MM.1S (cell line): Measurements from ENCODE around the gene RBM18.

Source experiments
- DNase-seq: peaks from one replicate; pipeline ENCODE4 v3.0.0-alpha.2; 2015
- H2AFZ ChIP-seq: fragments of 300-600 bp; sonication (generic); 2 replicates; pipeline ENCODE4 v1.6.0; 2016; ENCODE audit warnings: antibody characterized with exemption, low read length
- H3F3A ChIP-seq: fragments of 300-600 bp; sonication (generic); 2 replicates; pipeline ENCODE4 v1.6.1; 2016; ENCODE audit warnings: mild to moderate bottlenecking, antibody characterized with exemption, low read length, moderate library complexity, mixed read lengths; ENCODE audit not compliant: insufficient read depth
- H3K27ac ChIP-seq: fragments of 300-600 bp; sonication (generic); 2 replicates; pipeline ENCODE4 v1.5.1; 2016; ENCODE audit warnings: mild to moderate bottlenecking, low read length
- H3K27me3 ChIP-seq: fragments of 300-600 bp; sonication (generic); replicated peaks from 2 replicates; pipeline ENCODE4 v1.6.0; 2016; ENCODE audit warnings: low read length; ENCODE audit not compliant: insufficient read depth
- H3K36me3 ChIP-seq: fragments of 300-600 bp; sonication (generic); replicated peaks from 2 replicates; pipeline ENCODE4 v1.6.1; 2016; ENCODE audit warnings: mild to moderate bottlenecking, low read length, mixed read lengths; ENCODE audit not compliant: insufficient read depth
- H3K4me1 ChIP-seq: fragments of 300-600 bp; sonication (generic); 2 replicates; pipeline ENCODE4 v1.6.1; 2016; ENCODE audit warnings: low read length, mixed read lengths
- H3K4me2 ChIP-seq: fragments of 300-600 bp; sonication (generic); 2 replicates; pipeline ENCODE4 v1.6.0; 2016; ENCODE audit warnings: low read depth, low read length
- H3K4me3 ChIP-seq: fragments of 300-600 bp; sonication (generic); 2 replicates; pipeline ENCODE4 v1.5.1; 2016; ENCODE audit warnings: low read length, mixed read lengths
- H3K79me2 ChIP-seq: fragments of 300-600 bp; sonication (generic); 2 replicates; pipeline ENCODE4 v1.6.1; 2016; ENCODE audit warnings: mixed run types, low read length, mixed read lengths
- H3K9ac ChIP-seq: fragments of 300-600 bp; sonication (generic); 2 replicates; pipeline ENCODE4 v1.6.1; 2016; ENCODE audit warnings: low read length, mixed read lengths
- H3K9me2 ChIP-seq: fragments of 300-600 bp; sonication (generic); replicated peaks from 2 replicates; pipeline ENCODE4 v1.6.1; 2016; ENCODE audit warnings: mild to moderate bottlenecking, low read length, mixed read lengths; ENCODE audit not compliant: insufficient read depth
- H3K9me3 ChIP-seq: fragments of 300-600 bp; sonication (generic); replicated peaks from 2 replicates; pipeline ENCODE4 v1.6.1; 2016; ENCODE audit warnings: mild to moderate bottlenecking, low read length, mixed read lengths; ENCODE audit not compliant: insufficient read depth
- H4K20me1 ChIP-seq: fragments of 300-600 bp; sonication (generic); 2 replicates; pipeline ENCODE4 v1.6.1; 2016; ENCODE audit warnings: mild to moderate bottlenecking, low read length, moderate library complexity, mixed read lengths; ENCODE audit not compliant: insufficient read depth
- CTCF ChIP-seq: fragments of 300-600 bp; sonication (generic); IDR thresholded peaks from 2 replicates; pipeline ENCODE4 v1.5.1; 2016; ENCODE audit warnings: antibody characterized with exemption, low read length, mixed read lengths
- EZH2 ChIP-seq: fragments of 300-600 bp; sonication (generic); optimal IDR thresholded peaks from 2 replicates; pipeline ENCODE3; 2017; ENCODE audit warnings: low read depth, mild to moderate bottlenecking, antibody characterized with exemption, low read length, mixed read lengths
- EZH2phosphoT487 ChIP-seq: fragments of 300-600 bp; sonication (generic); IDR thresholded peaks from 2 replicates; pipeline ENCODE4 v1.6.1; 2018; ENCODE audit warnings: antibody characterized with exemption, low read length

The RBM18 gene

GRCh38 chr9:122248448-122248865 lies 16.2 kb downstream of the RBM18 start:
- DNase-seq: no peak
- Histone ChIP-seq H2AFZ (no peak overlapping the region), H3K27me3 (no peaks in the 10 kb centered on the region), H3K4me1 (no peaks in the 10 kb centered on the region), H3K79me2 (peaks cover 7% of the 10 kb centered on the region; the same call in 1 of the 2 replicates), H3K9me2 (no peaks in the 10 kb centered on the region), H3K4me2 (no peak overlapping the region), H3K4me3 (no peak overlapping the region), H3K9me3 (no peaks in the 10 kb centered on the region), H3K27ac (no peak overlapping the region), H3K9ac (no peak overlapping the region), H3F3A (no peaks in the 10 kb centered on the region), H4K20me1 (no peaks in the 10 kb centered on the region), H3K36me3 (peaks cover 7% of the 10 kb centered on the region)
- TF ChIP-seq EZH2phosphoT487: no peak
- TF ChIP-seq EZH2: no peak

GRCh38 chr9:122246666-122247065 lies 18.0 kb downstream of the RBM18 start:
- H3K27me3 ChIP-seq: no peaks in the 10 kb centered on the region
- H3K4me1 ChIP-seq: no peaks in the 10 kb centered on the region
- H3K9me2 ChIP-seq: no peaks in the 10 kb centered on the region
- no peaks in the 10 kb centered on the region for H4K20me1 ChIP-seq
- no peaks in the 10 kb centered on the region for H3K79me2 ChIP-seq
- TF ChIP-seq EZH2phosphoT487 (no peak), EZH2 (no peak), CTCF (no peak)
- H3K27ac ChIP-seq: no peak overlapping the region
- H3F3A ChIP-seq: no peaks in the 10 kb centered on the region
- H3K4me2 ChIP-seq: no peak overlapping the region
- no peak for DNase-seq
- peaks cover 7% of the 10 kb centered on the region for H3K36me3 ChIP-seq
- H3K4me3 ChIP-seq: no peak overlapping the region
- H2AFZ ChIP-seq: no peak overlapping the region
- no peaks in the 10 kb centered on the region for H3K9me3 ChIP-seq
- H3K9ac ChIP-seq: no peak overlapping the region

GRCh38 chr9:122244349-122244748 lies 20.3 kb downstream of the RBM18 start:
- Histone ChIP-seq H3K9ac (no peak overlapping the region), H3K4me3 (no peak overlapping the region), H3K79me2 (no peaks in the 10 kb centered on the region), H3K9me3 (no peaks in the 10 kb centered on the region), H2AFZ (no peak overlapping the region), H3F3A (no peaks in the 10 kb centered on the region), H3K4me1 (no peaks in the 10 kb centered on the region), H3K27me3 (no peaks in the 10 kb centered on the region), H3K36me3 (peaks cover 7% of the 10 kb centered on the region; the same call in 1 of the 2 replicates), H4K20me1 (no peaks in the 10 kb centered on the region), H3K9me2 (no peaks in the 10 kb centered on the region), H3K4me2 (no peak overlapping the region), H3K27ac (no peak overlapping the region)
- no peak for TF ChIP-seq EZH2
- TF ChIP-seq EZH2phosphoT487: no peak
- TF ChIP-seq CTCF: no peak
- DNase-seq: no peak

- H4K20me1 ChIP-seq: no peaks in the 10 kb centered on the region
- no peaks in the 10 kb centered on the region for H3K9me3 ChIP-seq
- no peaks in the 10 kb centered on the region for H3K79me2 ChIP-seq
- TF ChIP-seq EZH2phosphoT487: no peak
- TF ChIP-seq CTCF: no peak
- no peak for TF ChIP-seq EZH2
- H3K4me2 ChIP-seq: no peak overlapping the region
- no peak overlapping the region for H3K9ac ChIP-seq
- H3K27me3 ChIP-seq: no peaks in the 10 kb centered on the region
- H3K9me2 ChIP-seq: no peaks in the 10 kb centered on the region
- H3K4me1 ChIP-seq: no peaks in the 10 kb centered on the region
- no peak overlapping the region for H2AFZ ChIP-seq
- 0 out of 2 replicates have a peak, but pooled peaks cover 2% of the 10 kb centered on the region for H3K36me3 ChIP-seq
- H3K27ac ChIP-seq: no peak overlapping the region
- no peak for DNase-seq
- no peaks in the 10 kb centered on the region for H3F3A ChIP-seq
- H3K4me3 ChIP-seq: no peak overlapping the region
Observed at GRCh38 chr9:122239722-122240121, 24.9 kb downstream of the RBM18 start.
